Brain microvascular endothelial cell (primary cell): ENCODE data around the gene BABAM2.

ENCODE experiments used
- DNase-seq: peaks from one replicate; pipeline ENCODE4 v3.0.0-alpha.2; 2020
- H3K27ac ChIP-seq: fragments of 250-450 bp; sonication (Bioruptor Pico); 2 replicates; pipeline ENCODE4 v1.5.1; 2020; ENCODE audit warnings: mild to moderate bottlenecking, moderate library complexity
- H3K27me3 ChIP-seq: fragments of 250-450 bp; sonication (Bioruptor Pico); replicated peaks from 2 replicates; pipeline ENCODE4 v1.5.1; 2020; ENCODE audit warnings: mild to moderate bottlenecking
- H3K36me3 ChIP-seq: fragments of 250-450 bp; sonication (Bioruptor Pico); replicated peaks from 2 replicates; pipeline ENCODE4 v1.5.1; 2020; ENCODE audit warnings: mild to moderate bottlenecking
- H3K4me3 ChIP-seq: 2 replicates; pipeline ENCODE4 v1.5.1; 2011; ENCODE audit warnings: low read depth, mild to moderate bottlenecking, control low read depth, low read length, moderate library complexity
- in situ Hi-C: cut with HindIII; loops from 2 replicates; pipeline ENCODE4 v1.10.0; 2017; ENCODE audit warnings: low sequenced_read_pairs, low pct_ligation_motif_present
- TF ChIP-seq, protein P1 (sequence below): IDR thresholded peaks from 2 replicates; pipeline ENCODE4 v1.5.1; 2011; ENCODE audit warnings: low read depth, mild to moderate bottlenecking, moderate library complexity, low read length, control low read depth, inconsistent platforms; ENCODE audit errors: missing control alignments

The BABAM2 gene

DNA sequence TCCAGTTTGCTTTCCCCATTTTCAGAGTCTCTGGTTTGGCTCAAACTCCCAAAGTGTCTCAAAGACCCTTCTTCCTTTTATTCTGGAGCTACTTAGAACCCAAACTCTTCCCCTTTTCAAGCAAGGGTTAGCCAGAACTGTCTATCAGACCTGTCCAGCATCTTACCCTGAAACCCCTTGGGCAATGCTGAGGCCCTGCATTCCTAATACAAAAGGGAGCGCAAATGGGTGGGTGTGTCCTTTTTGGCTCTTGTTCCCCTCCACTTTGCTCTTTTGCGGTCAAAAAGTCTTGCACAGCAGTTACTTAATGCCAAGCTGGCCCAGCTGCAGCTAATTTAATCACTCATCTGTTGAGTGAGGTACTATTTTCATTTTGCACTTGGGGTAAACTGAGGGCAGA is 270.9 kb downstream of the BABAM2 start:
- in situ Hi-C loops, result no loop called here
- no peaks in the 10 kb centered on the region for H3K27me3 ChIP-seq
- H3K4me3 ChIP-seq, result no peak overlapping the region
- TF ChIP-seq, protein P1, sequence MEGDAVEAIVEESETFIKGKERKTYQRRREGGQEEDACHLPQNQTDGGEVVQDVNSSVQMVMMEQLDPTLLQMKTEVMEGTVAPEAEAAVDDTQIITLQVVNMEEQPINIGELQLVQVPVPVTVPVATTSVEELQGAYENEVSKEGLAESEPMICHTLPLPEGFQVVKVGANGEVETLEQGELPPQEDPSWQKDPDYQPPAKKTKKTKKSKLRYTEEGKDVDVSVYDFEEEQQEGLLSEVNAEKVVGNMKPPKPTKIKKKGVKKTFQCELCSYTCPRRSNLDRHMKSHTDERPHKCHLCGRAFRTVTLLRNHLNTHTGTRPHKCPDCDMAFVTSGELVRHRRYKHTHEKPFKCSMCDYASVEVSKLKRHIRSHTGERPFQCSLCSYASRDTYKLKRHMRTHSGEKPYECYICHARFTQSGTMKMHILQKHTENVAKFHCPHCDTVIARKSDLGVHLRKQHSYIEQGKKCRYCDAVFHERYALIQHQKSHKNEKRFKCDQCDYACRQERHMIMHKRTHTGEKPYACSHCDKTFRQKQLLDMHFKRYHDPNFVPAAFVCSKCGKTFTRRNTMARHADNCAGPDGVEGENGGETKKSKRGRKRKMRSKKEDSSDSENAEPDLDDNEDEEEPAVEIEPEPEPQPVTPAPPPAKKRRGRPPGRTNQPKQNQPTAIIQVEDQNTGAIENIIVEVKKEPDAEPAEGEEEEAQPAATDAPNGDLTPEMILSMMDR, result no peak
- no peak for DNase-seq
- no peak overlapping the region for H3K27ac ChIP-seq
- H3K36me3 ChIP-seq, result no peaks in the 10 kb centered on the region

DNA sequence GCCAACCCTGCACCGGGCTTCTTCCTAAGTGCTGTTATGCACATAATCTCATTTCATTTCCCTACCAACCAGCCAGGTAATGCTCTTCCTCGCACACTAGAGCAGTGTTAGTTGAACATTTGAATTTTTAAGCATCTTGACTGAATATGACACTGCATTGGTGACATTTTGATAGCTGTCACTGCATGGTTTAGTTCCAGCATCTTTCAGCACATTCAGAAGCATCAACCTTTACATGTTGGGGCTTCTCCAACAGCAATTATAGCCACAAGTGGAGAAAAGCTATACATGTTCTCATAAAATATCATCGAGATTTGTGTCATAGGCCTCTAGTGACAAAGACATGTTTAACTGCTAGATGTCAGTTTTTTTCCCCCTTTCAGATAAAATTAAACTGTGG is 272.0 kb downstream of the BABAM2 start:
- Histone ChIP-seq H3K4me3 (no peak overlapping the region), H3K27me3 (no peaks in the 10 kb centered on the region), H3K36me3 (no peaks in the 10 kb centered on the region), H3K27ac (no peak overlapping the region)
- TF ChIP-seq, protein P1, result no peak
- no peak for DNase-seq
- in situ Hi-C loops, result no loop called here

DNA sequence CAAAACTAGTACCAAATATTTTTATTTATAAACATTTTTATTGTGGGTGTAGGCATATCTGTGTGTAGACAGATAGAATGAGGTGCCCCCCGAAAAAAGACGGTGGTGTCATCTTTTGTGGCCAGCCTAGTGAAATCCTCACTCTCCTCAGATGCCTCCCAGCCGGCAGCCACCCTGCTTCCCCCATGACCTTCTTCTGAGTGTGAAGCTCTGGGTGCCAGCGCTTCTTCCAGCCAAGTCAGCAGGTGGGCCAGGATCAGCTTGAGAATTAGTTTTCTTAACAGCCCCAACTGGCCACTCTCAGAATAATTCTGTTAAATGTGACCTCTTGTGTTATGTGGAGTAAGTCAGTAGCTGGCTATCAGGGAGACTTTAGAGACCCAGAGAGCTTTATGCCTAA is 272.5 kb downstream of the BABAM2 start:
- TF ChIP-seq, protein P1, result no peak
- H3K36me3 ChIP-seq, result no peaks in the 10 kb centered on the region
- H3K4me3 ChIP-seq, result no peak overlapping the region
- no peak for DNase-seq
- in situ Hi-C loops, result no loop called here
- no peaks in the 10 kb centered on the region for H3K27me3 ChIP-seq
- no peak overlapping the region for H3K27ac ChIP-seq

DNA sequence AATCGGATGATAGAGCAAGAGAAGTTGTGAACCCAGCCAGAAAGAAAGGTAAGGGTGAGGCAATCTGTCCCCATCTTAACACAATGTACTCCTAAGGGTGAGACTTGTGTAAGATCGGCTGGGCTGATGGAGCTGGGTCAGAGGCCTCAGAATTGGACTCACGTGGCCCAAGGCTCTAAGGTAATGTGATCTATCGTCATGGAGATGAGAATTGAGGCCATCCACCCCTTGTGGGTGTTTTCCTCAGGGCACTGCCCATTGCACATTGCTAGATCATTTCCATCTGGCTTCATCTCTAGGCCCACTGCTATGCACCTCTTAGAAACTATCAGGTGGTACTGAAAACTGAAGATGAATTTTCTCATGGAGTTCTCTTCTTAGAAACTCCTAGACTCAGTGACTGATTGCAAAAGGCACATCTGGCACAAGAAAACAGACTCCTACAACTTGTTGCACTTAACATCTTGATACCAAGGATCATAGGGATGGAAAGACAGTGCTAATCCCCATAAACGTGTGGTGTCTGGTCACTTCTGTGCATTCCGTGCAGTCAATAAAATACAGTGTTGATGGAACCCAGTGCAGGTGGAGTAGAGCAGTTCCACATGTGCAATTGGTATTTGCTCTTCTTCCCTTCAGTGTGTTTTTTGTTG is 273.2 kb downstream of the BABAM2 start:
- in situ Hi-C loops, result no loop called here
- Histone ChIP-seq H3K36me3 (no peaks in the 10 kb centered on the region), H3K4me3 (no peak overlapping the region), H3K27me3 (no peaks in the 10 kb centered on the region), H3K27ac (no peak overlapping the region)
- no peak for DNase-seq
- TF ChIP-seq, protein P1, result no peak

DNA sequence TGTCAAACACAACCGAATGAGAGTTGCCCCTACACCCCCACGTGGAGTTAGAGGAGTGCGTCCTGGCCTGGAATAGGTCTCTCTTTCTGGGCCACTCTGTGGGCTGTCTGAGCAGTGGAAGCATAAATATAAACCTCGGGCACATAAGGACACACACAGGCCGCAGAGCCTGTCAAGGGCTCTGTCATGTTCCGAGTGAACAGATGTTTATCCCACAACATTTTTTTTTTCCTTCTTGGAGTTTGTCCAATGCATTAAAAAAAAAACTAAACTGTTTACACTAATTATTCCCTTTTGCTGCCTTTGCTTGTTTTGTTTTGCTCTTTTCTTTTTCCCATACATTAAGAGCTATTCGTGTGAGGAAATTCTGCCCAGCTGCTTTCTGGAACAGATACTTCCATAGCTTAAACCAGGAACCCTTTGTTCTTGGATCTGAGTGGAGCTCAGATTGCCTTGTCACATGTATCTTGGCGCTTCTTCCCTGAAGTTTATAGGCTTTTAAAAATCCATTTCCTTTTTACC is 273.8 kb downstream of the BABAM2 start:
- in situ Hi-C loops, result no loop called here
- DNase-seq, result no peak
- TF ChIP-seq, protein P1, result no peak

More for the DNA sequence above, 273.8 kb downstream of the BABAM2 start:
- Histone ChIP-seq H3K27me3 (no peaks in the 10 kb centered on the region), H3K4me3 (no peak overlapping the region), H3K36me3 (no peaks in the 10 kb centered on the region), H3K27ac (no peak overlapping the region)
